ENCODE results near the gene CPAMD8. TPM values are rescaled to one million over a fixed set of nuclear protein-coding genes. Genes with fewer than 3 reads are reported as not detected.

CPAMD8 gene
- total and polyA plus RNA-seq, 2 of the 8 experiments (the other 6 are each of a cell fraction or from before 2014, with no cell fraction given) = 6.1 to 9.2 TPM

- TF ChIP-seq POU5F1 (IDR thresholded peaks at IDR 0.05; ENCODE audit: low read depth, low read length) = no peak
- no peak for TF ChIP-seq KDM4A (IDR thresholded peaks at IDR 0.05; ENCODE audit: low read depth, low read length, severe bottlenecking)
- no peak for TF ChIP-seq BACH1 (IDR thresholded peaks at IDR 0.05; ENCODE audit: low read length)
Measured at GRCh38 chr19:17070912-17071311, 44.3 kb upstream of the CPAMD8 start (continued).

Measured in H1 (cell line).